Stimulated activated naive CD4-positive, alpha-beta T cell (primary cell): ENCODE measurements around the gene CCDC152.

Source experiments
- DNase-seq, 6 experiments: peaks; one replicate each; lab custom pipeline; 2025; lab: John Stamatoyannopoulos, UW

CCDC152 gene

GRCh38 chr5:42781584-42781983 is 25.0 kb downstream of the CCDC152 start:
- no peak for DNase-seq

DNA sequence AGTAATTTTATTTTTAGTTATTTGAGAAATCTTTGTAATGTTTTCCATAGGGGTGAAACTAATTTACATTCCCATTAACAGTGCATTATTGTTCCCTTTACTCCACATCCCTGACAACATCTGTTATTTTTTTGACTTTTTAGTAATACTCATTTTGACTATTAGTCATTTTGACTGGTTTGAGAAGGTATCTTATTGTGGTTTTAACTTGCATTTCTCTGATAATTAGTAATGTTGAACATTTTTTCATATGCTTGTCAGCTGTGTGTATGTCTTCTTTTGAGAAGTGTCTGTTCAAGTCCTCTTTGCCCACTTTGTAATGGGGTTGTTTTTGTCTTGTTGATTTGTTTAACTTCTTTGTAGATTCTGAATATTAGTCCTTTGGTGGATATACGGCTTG is 27.5 kb downstream of the CCDC152 start:
- DNase-seq: no peak

DNA sequence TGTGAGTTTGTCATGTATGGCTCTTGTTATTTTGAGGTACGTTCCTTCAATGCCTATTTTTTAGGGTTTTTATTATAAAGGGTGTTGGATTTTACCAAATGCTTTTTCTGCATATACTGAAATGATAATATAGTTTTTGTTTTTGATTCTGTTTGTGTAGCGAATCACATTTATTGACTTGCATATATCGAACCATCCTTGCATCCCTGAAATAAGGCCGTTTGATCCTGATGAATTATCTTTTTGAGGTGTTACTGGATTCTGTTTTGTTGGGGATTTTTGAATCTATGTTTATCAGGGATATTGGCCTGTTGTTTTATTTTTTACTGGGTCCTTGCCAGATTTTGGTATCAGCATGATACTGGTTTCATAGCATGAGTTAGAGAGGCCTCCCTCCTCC is 29.1 kb downstream of the CCDC152 start:
- no peak for DNase-seq

DNA sequence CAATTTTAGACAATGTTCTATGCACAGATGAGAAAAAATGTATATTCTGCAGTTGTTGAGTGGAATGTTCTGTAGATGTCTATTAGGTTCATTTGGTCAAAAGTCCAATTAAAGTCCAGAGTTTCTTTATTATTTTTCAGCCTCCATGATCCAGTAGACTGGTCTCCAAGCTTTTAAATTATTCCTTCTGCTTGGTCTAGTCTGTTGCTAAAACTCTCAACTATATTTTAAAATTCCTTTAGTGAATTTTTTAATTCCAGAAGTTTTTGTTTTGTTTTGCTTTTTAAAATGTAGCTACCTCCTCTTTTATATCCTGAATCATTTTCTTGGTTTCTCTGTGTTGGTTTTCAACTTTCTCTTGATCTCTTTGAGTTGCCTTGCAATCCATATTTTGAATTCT is 30.5 kb downstream of the CCDC152 start:
- no peak for DNase-seq

DNA sequence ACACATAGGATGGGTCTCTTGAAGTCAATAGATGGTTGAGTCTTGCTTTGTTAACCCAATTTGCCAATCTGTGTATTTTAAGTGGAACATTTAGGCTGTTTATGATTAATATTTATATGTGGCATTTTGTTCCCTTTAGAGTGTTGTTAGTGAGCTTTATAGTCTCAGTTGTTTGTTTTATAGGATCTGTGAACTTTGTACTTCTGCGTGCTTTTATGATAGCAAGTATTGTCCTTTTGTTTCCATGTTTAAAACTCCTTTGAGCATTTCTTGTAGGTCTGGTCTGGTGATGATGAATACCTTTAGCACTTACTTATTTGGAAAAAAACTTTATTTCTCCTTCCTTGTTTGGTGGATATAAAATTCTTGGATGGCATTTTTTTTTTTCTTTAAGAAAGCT is 31.2 kb downstream of the CCDC152 start:
- DNase-seq: no peak

- DNase-seq: no peak
Measured at GRCh38 chr5:42791151-42791550, 34.5 kb downstream of the CCDC152 start.

DNA sequence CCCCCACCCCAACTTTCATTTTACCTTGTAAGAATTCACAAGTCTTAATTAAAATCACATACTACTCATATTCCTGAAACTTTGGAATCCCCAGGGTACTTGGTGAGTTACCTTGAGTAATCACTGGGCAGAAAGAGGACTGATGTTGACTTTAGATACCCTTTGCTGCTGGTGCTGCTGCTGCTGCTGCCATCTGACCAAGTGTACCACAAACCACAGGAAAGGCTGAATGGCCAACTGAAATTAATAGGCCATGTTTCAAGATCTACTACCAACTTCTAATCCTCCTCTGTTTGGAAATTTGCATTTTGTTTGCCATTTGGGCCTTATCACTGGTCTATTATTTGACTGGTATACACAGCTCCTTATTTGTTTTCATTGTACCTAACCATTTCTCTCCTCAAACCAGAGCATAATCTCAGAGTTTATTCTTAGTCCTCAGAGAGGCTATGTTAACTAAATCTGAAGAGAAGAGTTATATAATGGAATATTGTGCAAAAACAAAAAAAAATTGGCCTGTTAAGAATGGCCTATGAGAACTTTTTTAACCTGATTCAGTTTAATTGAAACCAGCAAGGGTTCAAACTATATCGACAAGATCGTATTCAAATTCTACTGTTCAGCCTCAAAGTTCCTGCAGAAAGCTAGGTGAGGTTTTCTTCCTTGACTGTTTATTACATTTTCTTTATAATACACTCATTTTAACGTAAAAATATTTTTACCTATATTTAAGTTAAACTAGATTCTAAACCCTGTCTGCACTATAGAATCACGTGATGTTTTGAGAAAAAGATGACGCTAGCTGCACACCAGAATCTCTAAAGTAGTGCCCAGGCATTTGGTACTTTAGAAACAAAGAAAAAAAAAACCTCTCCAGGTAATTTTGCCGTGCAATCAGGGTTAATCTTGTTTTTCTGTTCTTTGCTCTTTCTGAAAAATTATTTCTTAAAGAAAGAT is 41.9 kb downstream of the CCDC152 start:
- no peak for DNase-seq

- DNase-seq: no peak
Measured at GRCh38 chr5:42799241-42799608, 42.6 kb downstream of the CCDC152 start.

- DNase-seq: no peak
Measured at GRCh38 chr5:42799668-42800114, 43.1 kb downstream of the CCDC152 start.

GRCh38 chr5:42800748-42801330 is 44.2 kb downstream of the CCDC152 start:
- no peak for DNase-seq

- no peak for DNase-seq
Measured at GRCh38 chr5:42801516-42802166, 45.0 kb downstream of the CCDC152 start.

DNA sequence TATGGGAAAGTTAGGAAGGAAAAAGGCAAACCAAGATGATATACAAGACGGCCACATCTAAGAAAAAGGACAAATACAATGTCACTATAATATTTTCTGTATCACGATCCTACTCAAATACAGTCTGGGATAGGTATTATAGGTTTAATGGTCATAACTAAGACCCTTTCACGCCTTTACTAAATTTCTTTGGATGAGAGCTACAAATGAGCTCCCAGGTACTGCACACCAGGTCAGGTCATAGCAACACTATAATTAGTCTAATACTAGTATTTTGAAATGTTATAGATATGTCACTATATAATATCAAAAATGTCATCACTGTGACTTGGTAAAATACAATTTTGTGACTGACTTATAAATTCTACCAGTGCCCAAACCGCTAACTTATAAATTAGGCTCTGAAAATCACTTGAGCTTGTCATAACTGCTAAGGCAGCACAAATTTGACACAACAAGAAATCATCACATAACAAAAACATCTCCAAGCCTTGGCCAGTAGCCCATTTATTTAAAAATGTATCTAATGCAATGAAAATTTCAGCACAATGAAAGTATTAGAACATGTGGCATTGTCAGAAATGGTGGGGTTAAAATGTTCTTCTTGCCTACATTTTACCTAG is 48.2 kb downstream of the CCDC152 start:
- DNase-seq: no peak

GRCh38 chr5:42806004-42806700 is 49.5 kb downstream of the CCDC152 start:
- DNase-seq: no peak

GRCh38 chr5:42806701-42807262 is 50.2 kb downstream of the CCDC152 start:
- DNase-seq: no peak

DNA sequence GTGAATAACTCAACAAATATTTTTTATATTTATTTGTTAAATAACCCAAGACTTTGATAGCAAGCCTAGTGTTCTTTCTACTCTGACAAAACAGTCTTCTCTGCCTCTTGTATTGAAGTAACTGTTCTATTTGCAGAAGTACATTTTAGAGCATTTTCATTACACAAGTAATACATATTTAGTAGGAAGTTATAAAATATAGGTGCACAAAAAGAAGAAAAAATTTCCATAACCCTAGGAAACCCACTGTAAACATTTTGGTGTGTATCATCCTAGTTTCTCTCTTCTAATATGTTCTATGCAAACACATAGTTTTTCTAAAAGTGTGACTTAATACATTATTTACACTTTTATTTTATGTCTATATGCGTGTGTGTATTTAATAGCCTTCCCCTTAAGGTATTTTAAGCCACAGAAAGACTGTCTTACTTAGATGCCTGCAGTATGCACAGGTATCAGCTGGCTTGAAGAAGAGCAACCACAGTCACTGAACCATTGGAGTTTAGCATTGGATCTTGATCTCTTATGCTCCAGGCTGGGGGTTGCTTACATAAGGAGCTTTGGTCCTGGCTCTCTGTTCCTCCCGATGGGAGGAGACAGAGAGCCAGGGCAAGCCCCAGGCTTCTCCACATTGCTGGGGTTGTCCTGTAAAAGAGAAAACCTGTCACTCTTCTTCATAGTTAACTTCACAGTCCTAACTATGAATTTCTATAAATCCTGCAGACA is 51.3 kb downstream of the CCDC152 start:
- DNase-seq: no peak

- no peak for DNase-seq
Measured at GRCh38 chr5:42808888-42809611, 52.4 kb downstream of the CCDC152 start.

- DNase-seq: no peak
Measured at GRCh38 chr5:42810834-42811590, 54.4 kb downstream of the CCDC152 start.

DNA sequence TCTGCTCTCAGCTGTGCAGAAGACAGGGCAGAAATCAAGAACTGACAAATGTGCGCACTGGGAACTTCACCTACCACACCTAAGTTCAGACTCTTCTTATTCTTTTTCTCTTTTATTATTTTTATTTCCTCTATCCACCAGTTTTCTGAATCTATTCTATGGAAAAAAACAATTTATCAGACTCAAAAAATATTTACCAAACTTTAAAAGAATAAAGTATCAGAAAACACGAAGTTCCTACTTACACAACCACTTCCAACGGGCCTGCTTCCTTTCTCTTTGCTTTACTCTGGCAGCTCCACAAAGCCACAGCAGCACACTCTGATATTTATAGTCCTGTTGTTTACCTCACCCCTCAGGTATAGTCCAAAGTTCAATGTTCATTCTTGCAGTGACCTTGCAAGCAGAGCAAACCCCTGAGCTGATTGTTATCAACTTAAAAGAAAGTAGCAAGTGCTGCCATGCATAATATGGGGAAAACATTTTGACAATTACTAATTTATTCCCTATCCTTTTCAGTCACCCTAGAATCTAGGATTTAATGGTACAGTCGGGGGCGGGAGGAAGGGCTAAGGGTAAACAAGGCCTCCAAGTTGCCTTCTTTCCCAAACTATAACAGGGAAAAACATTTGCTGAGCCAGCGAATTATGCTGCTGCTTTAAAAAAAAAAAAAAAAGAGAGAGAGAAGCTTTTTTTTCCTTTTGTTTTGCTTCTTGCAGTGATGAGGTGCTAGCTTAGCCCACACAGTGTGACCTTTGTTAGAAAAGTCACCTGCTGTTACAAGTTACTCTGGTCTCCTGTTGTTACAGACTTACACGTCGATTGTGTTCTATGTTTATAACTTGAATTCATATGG is 55.2 kb downstream of the CCDC152 start, which contains the start of gene SELENOP:
Gene SELENOP, minus strand, starts transcription at position 302 of the 856 bp plus-strand sequence. CDS start 3,539 bp downstream, outside the sequence.
- no peak for DNase-seq
